Fibroblast of skin of left biceps (primary cell): ENCODE results near the gene THEM5.

ENCODE experiments used
- DNase-seq, 2 experiments: peaks; one replicate each; pipeline ENCODE4 v3.0.0-alpha.2; 2013; ENCODE audit warnings: low read depth in 2 of 2

THEM5 gene

GRCh38 chr1:151800830-151801229, 52.7 kb downstream of the THEM5 start:
- DNase-seq: no peak

DNA sequence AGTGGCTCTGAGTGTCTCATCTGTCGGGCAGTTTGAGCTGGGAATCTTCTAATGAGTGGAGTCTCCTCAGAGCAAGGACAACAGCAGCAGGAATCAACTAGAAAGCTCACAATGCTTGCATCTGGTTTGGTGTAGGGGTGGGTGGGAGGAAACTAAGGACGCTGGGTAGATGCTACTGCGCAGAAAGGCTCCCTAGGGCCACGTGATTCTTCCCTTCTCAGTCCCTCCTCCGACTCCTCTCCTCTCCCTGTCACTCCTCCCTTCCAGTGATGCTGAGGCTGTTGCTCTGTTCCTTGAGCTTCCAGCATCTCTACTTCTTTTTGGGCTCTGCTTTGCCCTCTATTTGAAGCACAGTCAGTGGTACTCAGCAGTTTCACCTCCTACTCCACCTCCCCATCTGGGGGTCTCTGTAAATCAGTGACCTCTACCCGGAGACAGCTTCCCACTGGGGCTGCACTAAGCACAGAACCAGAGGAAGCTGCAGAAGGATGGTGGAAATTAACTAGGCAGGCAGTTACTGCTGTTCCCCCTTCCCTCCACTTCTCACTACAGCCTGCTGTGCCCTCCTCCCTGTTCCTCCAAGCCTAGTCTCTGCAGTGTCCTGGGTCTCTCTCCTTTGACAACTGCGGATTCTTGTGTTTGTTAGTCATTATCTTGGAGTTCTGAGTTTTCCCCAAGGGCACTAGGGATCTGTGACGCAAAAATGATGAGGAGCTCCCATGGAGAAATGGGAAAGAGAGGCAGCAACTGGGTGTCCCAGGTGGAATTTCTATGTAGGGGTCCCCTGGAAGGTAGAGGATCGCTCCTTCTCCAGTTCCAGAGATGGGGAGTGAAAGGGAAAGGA, 54.1 kb downstream of the THEM5 start:
- DNase-seq: no peak

DNA sequence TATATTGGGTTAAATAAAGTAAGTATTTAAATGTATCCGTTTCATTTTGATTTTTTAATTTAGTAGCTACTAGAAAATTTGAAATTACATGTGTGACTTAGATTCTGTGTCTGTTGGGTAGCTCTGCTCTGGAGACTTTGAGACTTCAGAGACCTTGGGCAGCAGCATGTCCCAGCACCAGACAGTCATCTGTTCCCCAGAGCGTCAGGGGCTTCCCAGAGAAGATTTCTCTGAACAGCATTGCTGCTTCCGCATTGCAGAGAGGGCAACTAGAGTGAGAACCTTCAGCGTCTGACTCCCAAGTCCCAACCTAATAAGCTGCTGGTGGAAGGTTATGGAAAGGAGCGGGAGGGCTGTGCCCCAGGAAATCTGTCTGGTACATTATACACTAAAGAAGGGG, 54.9 kb downstream of the THEM5 start:
- DNase-seq: no peak
